Cardiac muscle cell (in vitro differentiated cells and primary cell): ENCODE measurements around the gene ACTN1. TPM values are rescaled to one million over a fixed set of nuclear protein-coding genes. Genes with fewer than 3 reads are reported as not detected.

Experiments used
- DNase-seq, 2 donors: peaks; one replicate each; pipeline versions ENCODE4 v3.0.0 to v3.0.0-alpha.2; 2010 to 2017; ENCODE audit warnings: low read depth in 1 of 2, low spot score in 1 of 2
- H3K27ac ChIP-seq: fragments of 200-600 bp; sonication (generic); 2 replicates; pipeline ENCODE4 v1.5.1; 2016
- H3K27me3 ChIP-seq: fragments of 200-600 bp; sonication (generic); 2 replicates; pipeline ENCODE4 v1.6.0; 2016; ENCODE audit warnings: control low read depth
- H3K36me3 ChIP-seq: fragments of 200-600 bp; sonication (generic); 2 replicates; pipeline ENCODE4 v1.5.1; 2016; ENCODE audit warnings: control low read depth
- H3K4me1 ChIP-seq: fragments of 200-600 bp; sonication (generic); 2 replicates; pipeline ENCODE4 v1.8.1; 2017; ENCODE audit warnings: low read depth, mild to moderate bottlenecking, mixed run types
- H3K4me3 ChIP-seq: fragments of 200-600 bp; sonication (generic); 2 replicates; pipeline ENCODE4 v1.5.1; 2016; ENCODE audit warnings: mild to moderate bottlenecking
- H3K9me3 ChIP-seq: fragments of 200-600 bp; sonication (generic); 2 replicates; pipeline ENCODE4 v1.5.1; 2017; ENCODE audit warnings: low read depth, mild to moderate bottlenecking, control low read depth
- polyA plus RNA-seq: library from polyadenylated mRNA; unstranded; fragments of >200 nt; fragmentation: Nextera tagmentation; extraction: Ambion mirVana; gene quantifications from 2 replicates; pipeline ENCODE4 v1.2.1, GENCODE V29; 2016
- total RNA-seq: library from RNA; depleted of rRNA; stranded (reverse); fragments of >200 nt; gene quantifications from 2 replicates; pipeline ENCODE4 v1.2.3, GENCODE V29; 2016
- TF ChIP-seq, protein P1 (sequence below): IDR thresholded peaks from 2 replicates; pipeline ENCODE4 v1.5.1; 2012; ENCODE audit warnings: low read depth, mild to moderate bottlenecking, low read length

ACTN1 gene
- total and polyA plus RNA-seq, 2 experiments from 2014 or later, result 167 to 202 TPM

DNA sequence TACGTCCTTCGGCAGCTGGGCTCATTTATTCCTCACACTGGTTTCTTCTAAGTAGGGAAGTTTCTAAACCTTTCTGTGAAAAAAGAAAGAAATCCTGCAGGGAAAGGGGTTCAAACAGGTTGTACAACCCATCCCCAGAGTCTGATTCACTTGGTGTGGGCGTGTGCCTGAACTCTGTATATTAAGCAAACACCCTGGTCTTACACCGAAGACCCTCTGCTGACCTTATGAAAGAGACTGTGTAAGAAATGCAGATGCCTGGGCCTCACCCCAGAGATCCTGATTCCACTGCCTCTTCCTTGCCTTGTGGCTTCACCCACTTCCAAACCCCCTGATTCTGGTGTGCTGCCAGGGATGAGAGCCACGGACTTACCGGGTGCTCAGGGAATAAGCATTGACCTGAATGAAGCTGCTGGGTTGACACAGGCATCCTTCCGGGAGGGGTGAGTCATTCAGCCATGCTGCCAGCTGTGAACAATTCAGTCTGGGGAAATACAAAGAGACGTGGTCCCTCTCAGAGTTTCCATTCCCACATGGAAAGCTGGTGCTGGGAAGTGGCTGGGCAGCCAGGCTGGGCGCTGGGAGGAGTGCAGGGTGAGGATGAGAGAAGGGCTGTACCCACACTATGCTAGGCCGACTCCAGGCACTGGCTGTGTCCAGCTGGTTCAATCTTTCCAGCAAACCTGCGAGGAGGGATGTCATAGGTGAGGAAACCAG, 26.5 kb upstream of the ACTN1 start:
- no peaks in the 10 kb centered on the region for H3K9me3 ChIP-seq
- peak in 1 of 2 donors; percentile 91 for DNase-seq
- TF ChIP-seq, protein P1, sequence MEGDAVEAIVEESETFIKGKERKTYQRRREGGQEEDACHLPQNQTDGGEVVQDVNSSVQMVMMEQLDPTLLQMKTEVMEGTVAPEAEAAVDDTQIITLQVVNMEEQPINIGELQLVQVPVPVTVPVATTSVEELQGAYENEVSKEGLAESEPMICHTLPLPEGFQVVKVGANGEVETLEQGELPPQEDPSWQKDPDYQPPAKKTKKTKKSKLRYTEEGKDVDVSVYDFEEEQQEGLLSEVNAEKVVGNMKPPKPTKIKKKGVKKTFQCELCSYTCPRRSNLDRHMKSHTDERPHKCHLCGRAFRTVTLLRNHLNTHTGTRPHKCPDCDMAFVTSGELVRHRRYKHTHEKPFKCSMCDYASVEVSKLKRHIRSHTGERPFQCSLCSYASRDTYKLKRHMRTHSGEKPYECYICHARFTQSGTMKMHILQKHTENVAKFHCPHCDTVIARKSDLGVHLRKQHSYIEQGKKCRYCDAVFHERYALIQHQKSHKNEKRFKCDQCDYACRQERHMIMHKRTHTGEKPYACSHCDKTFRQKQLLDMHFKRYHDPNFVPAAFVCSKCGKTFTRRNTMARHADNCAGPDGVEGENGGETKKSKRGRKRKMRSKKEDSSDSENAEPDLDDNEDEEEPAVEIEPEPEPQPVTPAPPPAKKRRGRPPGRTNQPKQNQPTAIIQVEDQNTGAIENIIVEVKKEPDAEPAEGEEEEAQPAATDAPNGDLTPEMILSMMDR, result no peak
- no peaks in the 10 kb centered on the region for H3K36me3 ChIP-seq
- H3K4me1 ChIP-seq, result peaks cover 3% of the 10 kb centered on the region
- H3K27ac ChIP-seq, result no peak overlapping the region
- H3K4me3 ChIP-seq, result no peak overlapping the region
- no peaks in the 10 kb centered on the region for H3K27me3 ChIP-seq

DNA sequence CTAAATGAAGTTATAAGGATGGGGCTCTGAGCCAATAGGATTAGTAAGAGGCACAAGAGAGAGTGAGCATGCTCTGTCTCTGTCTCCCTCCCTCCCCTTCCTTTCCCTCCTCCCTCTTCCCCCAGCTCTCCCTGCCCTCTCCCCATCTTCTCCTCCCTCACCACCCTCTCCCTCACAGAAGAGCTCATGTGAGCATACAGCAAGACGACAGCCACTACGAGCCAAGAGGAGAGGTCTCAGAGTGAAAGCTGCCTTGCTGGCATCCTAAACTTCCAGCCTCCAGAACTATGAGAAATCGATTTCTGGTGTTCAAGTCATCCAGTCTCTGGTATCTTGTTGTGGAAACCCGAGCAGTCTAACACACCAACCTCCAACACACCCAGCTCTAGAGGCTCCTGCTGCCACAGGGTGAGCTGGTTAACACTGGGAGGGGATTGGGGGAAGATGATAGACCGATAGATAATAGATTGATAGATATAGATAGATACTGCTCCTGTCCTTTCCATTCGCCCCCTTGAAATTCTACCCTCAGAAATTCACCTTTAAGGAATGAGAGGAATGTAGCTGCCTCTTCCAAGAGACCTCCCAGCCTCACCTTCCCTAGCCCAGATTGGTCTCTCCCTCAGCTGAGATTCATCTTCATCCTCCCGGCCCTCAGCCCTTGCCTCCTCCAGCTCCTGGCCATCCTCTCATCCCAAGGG, 25.8 kb upstream of the ACTN1 start:
- Histone ChIP-seq H3K4me1 (peaks cover 3% of the 10 kb centered on the region), H3K36me3 (no peaks in the 10 kb centered on the region), H3K9me3 (no peaks in the 10 kb centered on the region), H3K4me3 (no peak overlapping the region), H3K27ac (no peak overlapping the region), H3K27me3 (no peaks in the 10 kb centered on the region)
- TF ChIP-seq, protein P1, result no peak
- peak in 1 of 2 donors; percentile 42 for DNase-seq

DNA sequence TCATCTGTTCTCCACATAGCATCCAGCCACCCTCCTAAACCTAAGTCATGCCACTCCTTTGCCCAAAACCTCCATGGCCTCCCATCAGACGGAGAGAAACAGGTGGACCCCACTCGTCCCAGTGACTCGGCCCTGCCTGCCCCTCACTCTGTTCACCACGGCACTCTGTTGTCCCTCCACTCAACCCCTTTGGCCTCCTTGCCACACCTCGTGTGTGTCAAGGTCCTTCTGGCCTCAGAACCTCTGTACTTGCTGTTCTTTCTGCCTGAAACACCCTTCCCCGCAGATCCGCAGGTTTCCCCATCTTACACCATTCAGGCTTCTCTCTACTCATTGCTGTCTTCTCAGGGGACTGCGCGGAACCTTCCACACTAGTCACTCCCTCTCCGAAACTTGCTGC, 24.5 kb upstream of the ACTN1 start:
- no peak for DNase-seq
- no peak overlapping the region for H3K4me3 ChIP-seq
- no peak overlapping the region for H3K27ac ChIP-seq
- no peaks in the 10 kb centered on the region for H3K9me3 ChIP-seq
- TF ChIP-seq, protein P1, result no peak
- H3K27me3 ChIP-seq, result no peaks in the 10 kb centered on the region
- peaks cover 3% of the 10 kb centered on the region for H3K4me1 ChIP-seq
- no peaks in the 10 kb centered on the region for H3K36me3 ChIP-seq

DNA sequence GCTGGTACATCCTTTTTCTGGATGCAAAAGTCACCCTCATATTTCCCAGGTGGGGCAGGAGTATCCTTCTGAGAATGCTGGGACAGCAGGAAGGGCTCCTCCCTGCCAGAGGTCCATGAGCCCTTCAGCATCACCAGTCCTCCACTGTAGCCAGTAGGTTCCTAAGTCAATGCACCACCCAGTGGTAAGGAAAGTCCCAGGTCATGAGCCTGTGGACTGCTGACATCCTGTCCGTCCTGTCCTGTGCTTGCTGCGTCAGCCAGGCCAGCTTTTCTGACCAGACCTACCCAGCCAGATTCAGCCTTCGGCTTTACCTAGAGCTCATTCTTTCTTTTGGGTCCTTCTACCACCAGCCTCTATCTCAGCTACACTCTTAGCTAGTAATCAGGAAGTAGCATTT, 23.0 kb upstream of the ACTN1 start:
- H3K4me1 ChIP-seq, result no peaks in the 10 kb centered on the region
- H3K4me3 ChIP-seq, result no peak overlapping the region
- no peak overlapping the region for H3K27ac ChIP-seq
- TF ChIP-seq, protein P1, result peak; percentile 13
- no peaks in the 10 kb centered on the region for H3K36me3 ChIP-seq
- DNase-seq, result peak in 1 of 2 donors; percentile 28
- H3K27me3 ChIP-seq, result no peaks in the 10 kb centered on the region
- no peaks in the 10 kb centered on the region for H3K9me3 ChIP-seq

DNA sequence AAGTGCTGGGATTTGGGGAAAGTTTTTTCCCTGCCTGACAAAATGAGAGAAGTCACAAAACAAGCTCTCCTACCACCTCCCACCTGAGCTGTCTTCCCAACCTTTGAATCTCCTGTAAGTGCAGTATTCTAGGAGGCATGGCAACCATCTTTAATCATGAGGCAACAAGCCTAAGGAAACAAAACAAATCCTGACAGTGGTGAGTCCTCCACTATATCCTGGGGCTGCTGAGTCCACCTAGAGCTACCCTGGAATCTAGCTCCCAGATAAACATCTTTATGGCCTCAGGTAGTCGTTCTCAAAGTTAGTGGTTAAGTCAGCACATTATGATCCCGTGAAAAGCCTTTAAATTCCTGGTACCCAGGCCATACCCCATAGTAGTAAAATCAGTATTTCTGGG, 22.3 kb upstream of the ACTN1 start:
- TF ChIP-seq, protein P1, result no peak
- Histone ChIP-seq H3K4me3 (no peak overlapping the region), H3K4me1 (no peaks in the 10 kb centered on the region), H3K36me3 (no peaks in the 10 kb centered on the region), H3K27me3 (no peaks in the 10 kb centered on the region), H3K27ac (no peak overlapping the region), H3K9me3 (no peaks in the 10 kb centered on the region)
- no peak for DNase-seq
